WERI-Rb-1 (cell line): ENCODE measurements around the gene KRT83.

Experiments used
- DNase-seq: peaks from one replicate; pipeline ENCODE4 v3.0.0-alpha.2; 2020
- H3K27ac ChIP-seq: fragments of 250-450 bp; sonication (Bioruptor Pico); 2 replicates; pipeline ENCODE4 v1.5.1; 2020; ENCODE audit warnings: mild to moderate bottlenecking, moderate library complexity
- H3K27me3 ChIP-seq: fragments of 250-450 bp; sonication (Bioruptor Pico); 2 replicates; pipeline ENCODE4 v1.5.1; 2021; ENCODE audit warnings: mild to moderate bottlenecking, low read depth, moderate library complexity; ENCODE audit not compliant: insufficient read depth, severe bottlenecking
- H3K36me3 ChIP-seq: fragments of 250-450 bp; sonication (Bioruptor Pico); 2 replicates; pipeline ENCODE4 v1.5.1; 2020; ENCODE audit warnings: mild to moderate bottlenecking, moderate library complexity
- H3K4me3 ChIP-seq: 2 replicates; pipeline ENCODE4 v1.5.1; 2011; ENCODE audit warnings: low read depth, mild to moderate bottlenecking, control low read depth, low read length
- H3K9me3 ChIP-seq: fragments of 250-450 bp; sonication (Bioruptor Pico); 2 replicates; pipeline ENCODE4 v1.5.1; 2021; ENCODE audit warnings: mild to moderate bottlenecking, moderate library complexity; ENCODE audit not compliant: severe bottlenecking
- CTCF ChIP-seq: IDR thresholded peaks from 2 replicates; pipeline ENCODE4 v1.5.1; 2011; ENCODE audit warnings: low read depth, mild to moderate bottlenecking, control low read depth, inconsistent platforms, low read length

KRT83 gene

GRCh38 chr12:52342781-52343490 is 21.7 kb upstream of the KRT83 start:
- TF ChIP-seq CTCF: no peak
- H3K36me3 ChIP-seq: no peaks in the 10 kb centered on the region
- no peak overlapping the region for H3K4me3 ChIP-seq
- H3K9me3 ChIP-seq: peaks cover 13% of the 10 kb centered on the region
- DNase-seq: no peak
- no peak overlapping the region for H3K27ac ChIP-seq
- H3K27me3 ChIP-seq: no peaks in the 10 kb centered on the region

- no peaks in the 10 kb centered on the region for H3K27me3 ChIP-seq
- peaks cover 13% of the 10 kb centered on the region for H3K9me3 ChIP-seq
- TF ChIP-seq CTCF: no peak
- no peak overlapping the region for H3K27ac ChIP-seq
- H3K4me3 ChIP-seq: no peak overlapping the region
- no peak for DNase-seq
- H3K36me3 ChIP-seq: no peaks in the 10 kb centered on the region
Observed at GRCh38 chr12:52341066-52341580, 19.9 kb upstream of the KRT83 start.

- no peak for TF ChIP-seq CTCF
- DNase-seq: peak; percentile 65
Observed at GRCh38 chr12:52338241-52338960, 17.2 kb upstream of the KRT83 start.

GRCh38 chr12:52337054-52337453 is 15.9 kb upstream of the KRT83 start:
- no peak overlapping the region for H3K4me3 ChIP-seq
- no peaks in the 10 kb centered on the region for H3K36me3 ChIP-seq
- no peaks in the 10 kb centered on the region for H3K9me3 ChIP-seq
- no peak overlapping the region for H3K27ac ChIP-seq
- no peak for DNase-seq
- no peaks in the 10 kb centered on the region for H3K27me3 ChIP-seq
- TF ChIP-seq CTCF: no peak

More at GRCh38 chr12:52338241-52338960, 17.2 kb upstream of the KRT83 start:
- no peak overlapping the region for H3K4me3 ChIP-seq
- H3K36me3 ChIP-seq: no peaks in the 10 kb centered on the region
- H3K9me3 ChIP-seq: peaks cover 7% of the 10 kb centered on the region
- no peaks in the 10 kb centered on the region for H3K27me3 ChIP-seq
- no peak overlapping the region for H3K27ac ChIP-seq

GRCh38 chr12:52336641-52337040 is 15.4 kb upstream of the KRT83 start:
- Histone ChIP-seq H3K9me3 (no peaks in the 10 kb centered on the region), H3K36me3 (no peaks in the 10 kb centered on the region), H3K27ac (no peak overlapping the region), H3K27me3 (no peaks in the 10 kb centered on the region), H3K4me3 (no peak overlapping the region)
- TF ChIP-seq CTCF: no peak
- no peak for DNase-seq
